Posterior cingulate gyrus (tissue), 11 donors: Measurements from ENCODE around the gene EDN3.

Experiments
- DNase-seq, 10 donors: peaks; one replicate each; pipeline versions ENCODE4 v3.0.0 to v3.0.0-alpha.2; 2020 to 2021; ENCODE audit warnings: mixed read lengths in 3 of 10
- intact Hi-C: fragments of 100-400 bp; cut with DNase I; formaldehyde crosslinking; loops from one replicate; pipeline ENCODE4 v1.15.1; 2023

EDN3 gene

DNA sequence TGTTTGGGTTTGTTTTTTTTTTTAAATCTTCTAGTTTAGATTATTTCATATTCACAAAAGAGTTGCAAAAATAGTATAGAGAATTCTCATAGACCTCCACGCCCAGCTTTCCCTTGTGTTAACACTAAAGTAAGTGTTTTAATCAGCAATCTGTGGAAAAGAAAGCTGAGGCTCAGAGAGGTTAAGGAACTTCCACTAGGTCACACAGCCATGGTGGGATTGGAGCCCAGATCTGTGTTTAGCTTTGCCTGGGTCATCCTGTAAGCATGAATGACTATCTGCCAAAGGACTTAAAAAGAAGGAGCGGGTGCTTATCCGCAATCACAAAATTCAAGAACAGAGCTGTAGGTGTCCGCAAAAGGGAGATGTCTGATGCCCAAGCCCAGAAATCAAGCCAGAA lies 60.5 kb downstream of the EDN3 start:
- no peak for DNase-seq
- intact Hi-C loops: no loop called here

DNA sequence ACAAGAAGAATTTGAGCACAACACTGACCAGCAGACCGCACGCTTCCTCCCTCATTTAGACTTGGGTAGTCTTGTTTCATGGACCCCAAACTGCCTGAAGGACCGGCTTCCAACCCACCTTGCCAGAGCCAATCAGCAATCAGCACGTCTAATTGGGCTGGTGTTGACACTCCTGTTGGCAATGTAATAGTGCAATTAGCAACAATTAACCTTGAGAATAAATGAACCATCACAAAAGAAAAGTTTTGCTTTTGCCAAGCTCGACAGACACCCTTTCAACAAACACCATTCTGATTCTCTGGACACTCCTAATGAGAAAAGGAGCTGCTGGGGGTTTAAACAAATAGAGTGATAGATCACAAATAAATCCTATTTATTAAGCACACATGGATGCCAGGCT lies 61.0 kb downstream of the EDN3 start:
- intact Hi-C loops: no loop called here
- DNase-seq: no peak

DNA sequence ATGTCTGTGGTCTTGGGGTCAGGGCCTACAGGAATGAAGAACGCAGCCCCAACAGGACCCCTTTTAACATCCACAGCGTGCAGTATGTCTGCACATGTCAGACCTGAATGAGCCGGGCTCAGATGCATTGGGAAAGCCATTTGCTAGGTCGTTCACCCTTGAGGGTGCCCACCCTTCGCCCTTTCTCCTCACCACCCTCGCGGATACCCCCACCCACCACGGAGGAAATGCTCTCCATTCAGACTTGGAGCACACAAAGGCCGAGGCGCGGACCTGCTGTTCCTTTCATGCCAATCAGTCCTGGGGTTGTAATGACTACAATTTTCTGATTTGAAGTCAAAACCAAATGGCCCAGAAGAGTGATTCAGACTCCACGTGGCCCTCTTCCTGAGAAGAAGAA lies 62.7 kb downstream of the EDN3 start:
- DNase-seq: no peak
- intact Hi-C loops: no loop called here

DNA sequence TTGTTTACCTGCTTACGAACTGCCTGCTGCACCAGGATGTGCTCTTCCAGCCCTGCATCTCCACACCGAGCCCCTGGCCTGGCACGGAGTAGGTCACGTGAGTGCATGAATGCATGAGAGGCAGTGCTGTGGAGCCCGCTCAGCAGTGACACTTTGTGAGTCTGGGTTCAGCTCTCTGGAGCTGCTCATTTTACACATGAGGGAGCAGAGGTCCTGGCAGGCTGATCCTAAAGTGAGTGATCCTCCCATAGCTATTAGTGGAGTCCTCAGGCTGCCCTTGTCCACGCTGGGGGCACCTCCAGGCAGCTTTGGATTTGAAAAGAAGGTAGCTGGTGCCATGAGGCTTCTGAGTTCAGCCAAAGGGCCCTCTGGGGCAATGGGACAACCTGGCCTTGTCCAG lies 64.2 kb downstream of the EDN3 start:
- intact Hi-C loops: no loop called here
- no peak for DNase-seq

DNA sequence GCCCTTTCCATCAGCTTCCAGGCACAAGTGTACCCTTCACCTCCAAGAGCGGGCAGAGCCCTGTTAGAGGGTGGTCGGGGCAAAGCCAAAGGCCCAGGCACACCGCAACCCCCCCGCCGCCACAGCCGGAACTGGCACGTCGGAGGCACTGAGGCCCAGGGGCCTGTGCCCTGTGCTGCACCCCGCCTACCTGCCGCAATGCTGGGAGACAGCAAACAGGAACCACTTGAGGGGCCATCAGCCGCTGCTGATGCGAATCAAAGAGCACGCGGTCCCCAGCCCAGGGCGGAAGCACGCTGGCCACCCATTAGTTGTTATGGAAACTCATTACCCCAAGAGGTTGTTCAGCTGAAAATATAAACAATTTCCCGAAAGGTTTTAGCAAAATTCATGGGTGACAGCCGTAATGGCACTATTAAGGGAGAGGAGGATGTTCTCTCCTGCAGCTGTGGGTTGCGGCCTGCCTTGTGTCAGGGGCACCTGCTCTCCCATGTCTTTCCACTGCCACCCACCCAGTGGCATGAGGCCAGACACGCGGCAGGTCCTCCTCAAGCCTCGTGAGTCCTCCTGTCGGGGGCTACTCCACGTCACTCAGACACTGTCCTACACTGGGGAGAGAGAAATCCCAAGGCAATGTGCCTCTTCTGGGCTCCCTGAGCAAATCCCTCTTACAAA lies 65.3 kb downstream of the EDN3 start:
- intact Hi-C loops: no loop called here
- no peak for DNase-seq

DNA sequence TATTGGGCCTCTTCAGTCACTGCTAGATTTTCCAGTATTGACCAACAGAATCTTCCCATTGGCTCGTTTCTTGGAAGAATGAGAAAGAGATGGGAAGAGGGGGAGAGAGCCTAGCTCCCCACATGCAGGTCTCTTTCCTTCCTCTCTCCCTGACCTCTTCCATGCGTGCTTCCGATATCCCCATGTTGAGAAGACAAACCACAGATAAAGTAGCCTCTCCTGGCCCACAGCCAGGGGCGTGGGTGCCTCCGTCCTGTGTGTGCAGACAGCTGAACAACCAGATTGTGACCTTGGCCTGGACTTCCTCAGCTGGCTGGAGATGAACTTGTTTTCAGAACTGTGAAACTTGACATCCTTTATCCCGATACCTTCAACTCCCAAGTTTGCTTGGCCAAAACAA lies 71.0 kb downstream of the EDN3 start:
- intact Hi-C loops: no loop called here
- no peak for DNase-seq

DNA sequence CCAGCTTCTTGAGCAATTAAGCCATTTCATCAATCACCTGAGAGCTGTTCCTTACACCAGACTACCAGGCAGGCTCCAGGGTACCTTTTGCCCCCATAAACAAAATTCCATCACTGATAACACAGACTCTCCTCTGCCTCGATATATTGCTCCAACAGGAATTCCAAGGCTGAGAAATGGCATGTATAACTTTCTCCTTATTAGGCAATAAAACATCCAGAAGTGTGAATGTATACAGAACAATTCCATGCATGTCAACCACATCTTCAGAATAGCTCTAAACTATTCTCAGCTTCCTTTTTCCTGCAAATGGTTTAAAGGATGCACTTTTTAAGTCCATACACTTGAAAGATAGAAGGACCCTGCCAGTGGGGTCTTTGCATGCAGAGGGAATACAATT lies 73.8 kb downstream of the EDN3 start:
- intact Hi-C loops: no loop called here
- no peak for DNase-seq

DNA sequence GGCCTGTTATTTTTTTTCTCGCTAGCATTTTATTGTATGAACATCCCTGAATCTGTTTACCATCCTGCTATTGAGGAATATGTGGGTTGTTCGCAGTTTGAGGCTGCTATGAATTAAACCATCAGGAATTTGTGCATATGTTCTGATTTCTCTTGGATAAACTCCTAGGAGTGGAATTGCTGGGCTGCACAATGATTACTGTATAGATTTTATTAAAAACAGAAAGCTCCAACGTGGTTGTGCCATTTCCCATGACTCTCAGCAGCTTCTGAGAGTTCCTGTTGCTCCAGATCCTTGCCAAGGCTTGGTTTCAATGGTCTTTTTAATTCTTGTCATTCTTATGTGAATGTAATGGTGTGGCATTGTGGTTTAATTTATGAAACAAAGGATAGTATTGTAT lies 75.1 kb downstream of the EDN3 start:
- no peak for DNase-seq

More for the DNA sequence above, 75.1 kb downstream of the EDN3 start:
- intact Hi-C loops: no loop called here
